Keratinocyte (primary cell): ENCODE data around the gene AFM. TPM values are rescaled to one million over a fixed set of nuclear protein-coding genes. Genes with fewer than 3 reads are reported as not detected.

ENCODE experiments used
- DNase-seq: peaks from one replicate; pipeline ENCODE4 v3.0.0-alpha.2; 2011; ENCODE audit warnings: low read depth, missing footprints, low spot score
- FAIRE-seq: peaks from 2 replicates; lab custom pipeline; 2011; peaks lifted over from hg19 to GRCh38; lab: Jason Lieb, UNC
- H2AFZ ChIP-seq: 2 replicates; pipeline ENCODE4 v1.6.0; 2012; ENCODE audit warnings: low read length, control low read depth, inconsistent platforms; ENCODE audit not compliant: control insufficient read depth
- H3K27ac ChIP-seq: 2 replicates; pipeline ENCODE4 v1.5.1; 2011; ENCODE audit warnings: low read length; ENCODE audit not compliant: control insufficient read depth, insufficient read depth
- H3K27me3 ChIP-seq: 3 replicates; pipeline ENCODE4 v1.6.0; 2011; ENCODE audit warnings: low read length; ENCODE audit not compliant: control insufficient read depth, insufficient read depth; ENCODE audit errors: extremely low read depth
- H3K36me3 ChIP-seq, 2 experiments: 2 replicates in 1 of 2; 3 replicates in 1 of 2; pipeline ENCODE4 v1.5.1; 2011; ENCODE audit warnings: low read length in 2 of 2, mild to moderate bottlenecking in 1 of 2; ENCODE audit not compliant: control insufficient read depth in 2 of 2, insufficient read depth in 2 of 2; ENCODE audit errors: extremely low read depth in 1 of 2
- H3K4me1 ChIP-seq: 3 replicates; pipeline ENCODE4 v1.5.1; 2011; ENCODE audit warnings: low read length; ENCODE audit not compliant: control insufficient read depth, insufficient read depth; ENCODE audit errors: extremely low read depth
- H3K4me2 ChIP-seq: 3 replicates; pipeline ENCODE4 v1.6.0; 2011; ENCODE audit warnings: low read depth, low read length; ENCODE audit not compliant: control insufficient read depth, insufficient read depth; ENCODE audit errors: extremely low read depth
- H3K4me3 ChIP-seq, 3 experiments: fragments of 200-600 bp in 1 of 3; sonication (generic) in 1 of 3; 2 replicates in 2 of 3; 3 replicates in 1 of 3; pipeline ENCODE4 v1.5.1; 2011 to 2016; ENCODE audit warnings: low read length in 3 of 3, mild to moderate bottlenecking in 3 of 3, control low read depth in 2 of 3, inconsistent platforms in 1 of 3, low read depth in 1 of 3, mixed read lengths in 1 of 3, mixed run types in 1 of 3, moderate library complexity in 1 of 3; ENCODE audit not compliant: control insufficient read depth in 2 of 3, insufficient read depth in 2 of 3; ENCODE audit errors: extremely low read depth in 1 of 3
- H3K79me2 ChIP-seq: 2 replicates; pipeline ENCODE4 v1.6.0; 2012; ENCODE audit warnings: low read length; ENCODE audit not compliant: control insufficient read depth, insufficient read depth
- H3K9ac ChIP-seq: 3 replicates; pipeline ENCODE4 v1.6.0; 2011; ENCODE audit warnings: low read length; ENCODE audit not compliant: control insufficient read depth, insufficient read depth; ENCODE audit errors: extremely low read depth
- H3K9me1 ChIP-seq: 3 replicates; pipeline ENCODE4 v1.6.0; 2011; ENCODE audit warnings: low read length; ENCODE audit not compliant: control insufficient read depth, insufficient read depth; ENCODE audit errors: extremely low read depth
- H3K9me3 ChIP-seq: 2 replicates; pipeline ENCODE4 v1.5.1; 2012; ENCODE audit warnings: low read depth, low read length; ENCODE audit not compliant: control insufficient read depth
- H4K20me1 ChIP-seq: 3 replicates; pipeline ENCODE4 v1.6.0; 2011; ENCODE audit warnings: low read length; ENCODE audit not compliant: control insufficient read depth, insufficient read depth; ENCODE audit errors: extremely low read depth
- EZH2 ChIP-seq: IDR thresholded peaks from one replicate; pipeline ENCODE4 v1.6.1; 2012; ENCODE audit warnings: inconsistent platforms, mild to moderate bottlenecking, low read length, moderate library complexity
- dilution Hi-C: fragments of 300-500 bp; cut with MboI; formaldehyde crosslinking; loops from one replicate; pipeline ENCODE4 v1.7.0; 2020; ENCODE audit warnings: low sequenced_read_pairs; ENCODE audit not compliant: extremely low pct_ligation_motif_present
- polyA plus RNA-seq, 5 experiments: library from polyadenylated mRNA; depleted of rRNA in 3 of 5; stranded (reverse) in 3 of 5; stranded (forward) in 1 of 5; unstranded in 1 of 5; fragments of >200 nt; gene quantifications; 1 replicate in 1 of 5; 2 replicates in 3 of 5; 3 replicates in 1 of 5; pipeline versions ENCODE4 v1.2.1 to v1.2.3, GENCODE V29; 2011 to 2012; ENCODE audit warnings: missing spikeins in 2 of 5, low read depth in 1 of 5, low replicate concordance in 1 of 5
- TF ChIP-seq, protein P1 (sequence below), 3 experiments: IDR thresholded peaks in 1 of 3; conservative IDR thresholded peaks in 1 of 3; optimal IDR thresholded peaks in 1 of 3; 2 replicates in 2 of 3; 3 replicates in 1 of 3; pipeline versions ENCODE3 to v1.5.1; 2011; ENCODE audit warnings: low read length in 3 of 3, mild to moderate bottlenecking in 3 of 3, moderate library complexity in 2 of 3, control low read depth in 1 of 3, inconsistent platforms in 1 of 3; ENCODE audit not compliant: insufficient read depth in 2 of 3; ENCODE audit errors: extremely low read depth in 1 of 3

AFM gene
- polyA plus RNA-seq, 1 donor (not counting 4 experiments of a cell fraction or from before 2014, with no cell fraction given): not detected

DNA sequence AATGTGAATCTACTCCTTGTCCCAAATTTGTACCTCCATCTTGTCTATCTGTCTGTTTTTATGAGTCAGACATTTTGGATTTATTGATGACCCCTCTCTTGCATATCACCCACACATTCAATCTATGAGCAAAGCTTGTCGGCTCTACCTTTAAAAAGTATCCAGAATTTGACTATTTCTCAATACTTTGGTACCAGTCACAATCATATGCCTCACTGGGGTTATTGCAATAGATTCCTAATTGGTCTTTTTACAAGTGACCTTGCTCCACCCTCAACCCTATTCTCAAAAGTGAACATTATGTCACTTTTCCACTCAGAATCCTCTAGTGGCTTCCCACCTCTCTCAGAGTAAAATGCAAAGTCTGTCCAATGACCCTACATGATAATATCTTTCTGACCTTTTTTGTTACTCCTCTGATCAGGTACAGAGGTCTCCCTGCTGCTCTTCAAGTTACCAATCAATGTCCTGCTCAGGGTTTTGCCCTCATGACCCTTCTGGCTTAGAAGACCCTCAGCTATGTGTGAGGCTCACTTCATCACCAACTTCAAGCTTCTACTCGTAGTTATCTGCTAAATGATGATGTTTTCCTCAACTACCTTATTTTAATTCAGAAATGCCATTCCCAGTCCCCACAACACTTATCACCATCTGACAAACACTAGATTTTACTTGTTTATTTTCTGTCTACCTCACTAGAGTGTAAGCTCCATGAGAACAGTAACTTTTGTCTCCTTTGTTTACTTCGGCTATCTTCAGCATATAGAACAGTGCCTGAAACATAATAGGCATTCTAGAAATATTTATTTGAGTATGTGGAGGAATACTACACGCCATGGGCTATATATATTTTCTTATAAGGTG lies 23.1 kb upstream of the AFM start:
- DNase-seq: no peak
- Histone ChIP-seq H3K79me2 (no peaks in the 10 kb centered on the region), H3K4me1 (peaks cover 4% of the 10 kb centered on the region), H3K9me1 (no peaks in the 10 kb centered on the region), H3K4me3 (no peak overlapping the region), H3K36me3 (no peaks in the 10 kb centered on the region), H3K27ac (no peak overlapping the region), H3K4me2 (no peak overlapping the region), H3K9me3 (no peaks in the 10 kb centered on the region), H3K27me3 (no peaks in the 10 kb centered on the region), H4K20me1 (no peaks in the 10 kb centered on the region), H3K9ac (no peak overlapping the region), H2AFZ (no peak overlapping the region)
- TF ChIP-seq EZH2: no peak
- TF ChIP-seq, protein P1, sequence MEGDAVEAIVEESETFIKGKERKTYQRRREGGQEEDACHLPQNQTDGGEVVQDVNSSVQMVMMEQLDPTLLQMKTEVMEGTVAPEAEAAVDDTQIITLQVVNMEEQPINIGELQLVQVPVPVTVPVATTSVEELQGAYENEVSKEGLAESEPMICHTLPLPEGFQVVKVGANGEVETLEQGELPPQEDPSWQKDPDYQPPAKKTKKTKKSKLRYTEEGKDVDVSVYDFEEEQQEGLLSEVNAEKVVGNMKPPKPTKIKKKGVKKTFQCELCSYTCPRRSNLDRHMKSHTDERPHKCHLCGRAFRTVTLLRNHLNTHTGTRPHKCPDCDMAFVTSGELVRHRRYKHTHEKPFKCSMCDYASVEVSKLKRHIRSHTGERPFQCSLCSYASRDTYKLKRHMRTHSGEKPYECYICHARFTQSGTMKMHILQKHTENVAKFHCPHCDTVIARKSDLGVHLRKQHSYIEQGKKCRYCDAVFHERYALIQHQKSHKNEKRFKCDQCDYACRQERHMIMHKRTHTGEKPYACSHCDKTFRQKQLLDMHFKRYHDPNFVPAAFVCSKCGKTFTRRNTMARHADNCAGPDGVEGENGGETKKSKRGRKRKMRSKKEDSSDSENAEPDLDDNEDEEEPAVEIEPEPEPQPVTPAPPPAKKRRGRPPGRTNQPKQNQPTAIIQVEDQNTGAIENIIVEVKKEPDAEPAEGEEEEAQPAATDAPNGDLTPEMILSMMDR (optimal IDR thresholded peaks at IDR 0.05 in 1 of 3, IDR thresholded peaks at IDR 0.05 in 1 of 3, conservative IDR thresholded peaks at IDR 0.05 in 1 of 3; ENCODE audit: extremely low read depth in 1 of 3, insufficient read depth in 2 of 3, low read length in 3 of 3): no peak
- dilution Hi-C loops: no loop called here
- FAIRE-seq: no peak

DNA sequence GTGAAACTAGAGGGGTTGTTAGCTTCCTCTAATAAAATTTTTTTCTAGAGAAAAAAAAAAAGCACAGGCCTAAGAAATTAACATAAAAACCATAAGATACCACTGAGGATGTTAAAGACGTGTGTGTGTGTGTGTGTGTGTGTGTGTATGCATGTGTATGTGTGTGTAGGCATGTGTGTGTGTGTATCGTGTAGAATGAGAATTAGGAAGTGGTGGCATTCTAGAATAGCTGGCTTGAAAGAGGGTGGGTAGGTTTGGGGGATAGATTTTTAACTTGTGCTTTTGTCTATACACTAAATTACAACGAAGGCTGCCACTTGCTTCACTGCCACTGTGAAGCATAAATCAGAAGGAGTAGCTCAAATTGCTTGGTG lies 22.5 kb upstream of the AFM start:
- no peak overlapping the region for H3K4me3 ChIP-seq
- dilution Hi-C loops: no loop called here
- H3K9ac ChIP-seq: no peak overlapping the region
- no peak for TF ChIP-seq EZH2
- TF ChIP-seq, protein P1 (optimal IDR thresholded peaks at IDR 0.05 in 1 of 3, IDR thresholded peaks at IDR 0.05 in 1 of 3, conservative IDR thresholded peaks at IDR 0.05 in 1 of 3; ENCODE audit: extremely low read depth in 1 of 3, insufficient read depth in 2 of 3, low read length in 3 of 3): no peak
- FAIRE-seq: no peak
- H3K4me2 ChIP-seq: no peak overlapping the region
- no peaks in the 10 kb centered on the region for H3K27me3 ChIP-seq
- no peaks in the 10 kb centered on the region for H3K9me3 ChIP-seq
- no peak for DNase-seq
- H2AFZ ChIP-seq: no peak overlapping the region
- H3K79me2 ChIP-seq: no peaks in the 10 kb centered on the region
- no peaks in the 10 kb centered on the region for H4K20me1 ChIP-seq
- no peaks in the 10 kb centered on the region for H3K4me1 ChIP-seq
- H3K36me3 ChIP-seq: no peaks in the 10 kb centered on the region
- H3K9me1 ChIP-seq: no peaks in the 10 kb centered on the region
- H3K27ac ChIP-seq: no peak overlapping the region
